HG02759 (cell line): ENCODE measurements around the gene MEX3B.
"Not testable (repeated sequence)": the region's sequence is repeated elsewhere in the genome, so short reads cannot be mapped to it uniquely, and the experiment has no call there.

ENCODE experiments used
- ATAC-seq: cut with Tn5 transposase; IDR thresholded peaks from one replicate; pipeline ENCODE4 v1.9.1; 2021; ENCODE audit warnings: mild to moderate bottlenecking, moderate library complexity; ENCODE audit not compliant: unreplicated experiment

Gene MEX3B

DNA sequence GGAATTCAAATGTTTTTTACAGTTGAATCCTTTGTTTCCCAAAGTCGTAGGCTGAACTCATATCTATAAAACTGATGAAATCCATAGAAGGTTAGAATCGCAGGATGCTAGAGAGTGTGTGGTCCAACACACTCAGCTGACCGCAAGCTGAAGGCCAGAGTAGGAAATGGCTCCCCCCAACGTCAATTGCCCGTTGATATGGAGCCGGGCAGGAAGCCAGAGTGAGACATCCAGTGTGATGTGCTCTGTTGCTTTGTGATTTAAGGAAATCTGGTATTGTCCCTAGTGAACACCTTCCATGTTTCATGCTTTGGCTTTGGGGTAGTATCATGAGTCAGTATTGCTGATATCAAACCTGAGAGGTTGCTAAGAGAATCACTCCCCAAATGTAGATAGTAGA lies 5.8 kb upstream of the MEX3B start:
- no peak for ATAC-seq

DNA sequence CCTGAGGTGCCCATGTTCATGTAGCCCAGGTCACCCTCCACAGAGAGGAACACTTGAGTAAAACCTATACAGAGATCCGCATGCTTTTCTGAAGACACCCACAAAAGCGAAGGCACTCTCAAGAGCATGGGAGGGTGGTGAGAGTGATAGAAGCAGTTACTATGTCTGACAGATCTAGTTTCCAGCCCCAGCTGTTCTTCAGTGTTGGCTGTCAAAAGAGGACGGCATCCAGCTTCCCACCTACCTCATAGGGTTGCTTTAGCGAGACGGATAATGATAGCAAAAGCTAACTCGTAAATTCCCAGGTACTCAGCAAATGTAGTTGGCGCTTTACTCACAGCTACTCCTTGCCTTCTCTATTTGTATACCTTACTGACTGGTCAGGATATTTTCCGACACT lies 3.0 kb upstream of the MEX3B start:
- no peak for ATAC-seq

DNA sequence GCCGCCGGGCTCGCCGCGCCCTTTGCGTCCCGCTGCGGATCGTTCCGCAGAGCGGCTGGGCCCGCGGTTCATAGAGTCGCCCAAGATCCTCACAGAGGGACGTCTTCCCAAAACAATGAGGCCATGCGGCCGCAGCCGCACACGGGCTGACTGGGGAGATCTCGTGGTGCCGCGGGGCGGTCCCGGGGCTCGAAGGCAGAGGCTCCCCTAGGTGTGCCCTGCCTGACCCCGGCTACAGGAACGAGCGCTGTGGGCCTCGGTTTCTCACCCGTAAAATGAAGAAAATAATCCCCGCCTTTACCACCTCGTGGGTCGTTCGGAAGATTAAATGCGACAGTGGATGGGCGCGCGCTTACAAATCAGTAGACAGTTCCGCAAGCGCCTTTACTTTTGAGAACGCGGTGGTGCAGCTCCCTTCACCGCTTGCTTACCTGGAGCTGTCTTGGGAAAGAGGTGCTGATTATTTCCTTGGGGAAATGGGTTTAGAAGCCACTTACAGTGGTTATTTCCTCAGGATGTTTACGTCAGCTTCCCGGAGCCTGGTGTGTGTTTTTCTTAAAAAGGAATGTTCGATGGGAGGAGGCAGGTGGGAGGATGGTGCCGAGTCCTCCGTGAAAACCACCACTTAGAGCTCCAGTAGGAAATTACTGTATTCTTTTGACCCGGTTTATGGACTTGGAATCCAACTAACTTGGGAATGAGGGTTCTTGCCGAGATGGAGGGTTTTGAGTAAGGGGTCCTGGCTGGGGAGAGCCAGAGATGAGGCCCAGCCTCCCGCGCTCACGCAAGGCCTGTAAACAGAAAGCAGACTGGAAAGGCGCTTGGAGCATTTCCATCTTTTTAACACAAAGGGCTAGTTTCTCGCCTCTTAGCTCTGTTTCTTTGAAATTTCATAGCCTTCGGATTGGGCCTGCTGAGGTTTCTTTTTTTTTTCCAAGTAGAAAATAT lies 1.9 kb upstream of the MEX3B start:
- no peak for ATAC-seq

DNA sequence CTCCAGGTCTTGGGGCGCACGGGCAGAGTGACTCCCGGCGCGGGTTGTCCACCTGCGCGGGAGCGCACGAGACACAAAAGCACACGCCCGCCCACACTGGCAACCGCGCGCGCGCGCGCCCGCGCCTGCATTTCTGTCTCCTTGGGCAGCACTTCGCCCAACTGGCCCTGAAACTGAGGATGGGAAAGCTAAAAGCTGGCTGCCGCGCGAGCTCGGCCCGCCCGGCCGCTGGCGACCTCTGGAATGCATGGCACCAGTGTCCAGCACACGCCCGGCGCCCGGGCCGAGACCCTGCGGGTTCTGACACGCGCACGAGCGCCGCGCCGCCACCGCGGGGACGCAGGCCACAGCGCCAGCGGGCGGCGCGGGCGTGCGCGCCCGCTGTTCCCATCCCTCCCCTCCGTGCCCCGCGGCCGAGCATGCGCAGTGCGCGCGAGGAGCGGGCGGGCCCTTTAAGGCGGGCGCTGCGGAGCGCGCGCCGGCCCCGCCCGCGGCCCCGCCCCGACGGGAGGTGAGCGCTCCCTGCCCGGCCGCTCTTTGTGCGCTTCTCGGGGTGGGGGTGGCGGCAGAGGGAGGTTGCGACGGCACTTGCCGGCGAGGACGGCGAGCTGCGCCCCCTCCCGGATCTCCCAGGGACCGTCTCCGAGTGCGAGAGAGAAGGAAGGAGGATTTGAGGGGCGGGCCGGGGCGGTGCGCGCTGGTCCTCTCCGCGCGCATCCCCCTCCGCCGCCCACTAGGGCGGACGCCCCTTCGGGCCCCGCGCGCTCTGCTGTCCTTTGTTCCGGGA lies 1.0 kb upstream of the MEX3B start:
- ATAC-seq: peak; percentile 76

- ATAC-seq: peak; percentile 3
Measured at GRCh38 chr15:82045179-82045891, 483 bp downstream of the MEX3B start.

DNA sequence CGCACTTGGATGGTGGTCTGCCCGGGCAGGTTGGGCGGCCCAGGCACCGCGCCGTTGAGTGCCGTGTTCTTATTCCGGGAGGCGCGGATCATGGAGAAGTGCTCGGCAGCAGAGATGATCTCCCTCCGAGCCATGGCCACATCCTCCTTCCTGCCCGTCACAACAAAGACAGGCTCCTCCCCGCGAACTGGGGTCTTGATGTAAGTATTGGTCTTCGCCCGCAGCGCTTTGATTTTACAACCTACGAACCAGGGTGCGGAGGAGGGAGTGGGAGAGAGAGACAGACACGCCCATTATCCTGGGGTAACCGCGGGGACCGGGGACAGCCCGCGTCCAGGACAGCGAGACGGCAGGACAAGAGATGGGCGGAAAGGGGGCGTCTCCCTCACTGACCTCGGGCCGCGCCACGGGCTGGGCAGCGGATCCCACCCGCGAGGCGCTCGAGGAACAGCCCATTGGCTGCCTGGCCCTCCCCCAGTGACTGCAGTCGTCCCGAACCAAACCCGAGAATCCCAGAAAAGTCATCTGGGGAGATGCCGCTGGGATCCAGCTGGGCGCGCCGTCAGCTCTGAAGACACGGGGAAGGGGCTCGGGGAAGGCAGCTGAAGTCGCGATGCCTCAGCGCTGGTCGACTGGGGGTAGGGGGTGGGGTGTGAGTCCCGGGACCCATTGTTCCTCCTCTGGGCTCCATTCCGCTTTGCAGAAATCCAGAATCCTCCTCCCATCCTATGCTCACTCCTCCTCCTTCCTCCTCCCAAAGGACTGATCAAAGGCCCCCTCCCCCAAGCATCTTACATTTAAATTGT lies 1.2 kb downstream of the MEX3B start:
- ATAC-seq: no peak

DNA sequence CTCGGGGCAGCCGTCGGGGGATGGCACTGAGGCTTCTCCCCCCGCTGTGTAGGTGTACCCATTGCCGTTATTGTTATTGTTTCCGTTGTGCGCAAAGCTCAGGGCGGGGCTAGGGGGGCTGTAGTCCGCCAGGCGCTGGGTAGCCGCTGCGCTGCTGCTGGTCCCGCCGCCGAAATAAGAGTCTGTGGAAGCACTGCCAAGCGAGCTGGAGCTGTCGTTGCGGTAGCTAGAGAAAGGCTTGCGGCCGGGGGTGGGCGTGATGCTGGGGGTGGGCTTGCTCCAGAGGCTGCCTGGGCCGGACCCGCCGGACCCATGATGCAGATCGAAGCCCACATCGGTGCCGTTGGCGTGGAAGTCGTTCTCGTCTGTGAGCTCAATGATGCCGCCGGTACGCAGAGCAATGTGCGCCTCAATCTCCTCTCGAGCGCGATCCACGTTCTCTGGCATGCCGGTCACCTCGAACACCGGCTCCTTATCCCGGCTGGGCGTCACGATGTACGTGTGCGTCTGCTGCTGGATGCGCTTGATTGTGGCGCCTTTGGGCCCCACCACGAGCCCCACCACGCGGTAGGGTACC lies 1.9 kb downstream of the MEX3B start:
- ATAC-seq: no peak

DNA sequence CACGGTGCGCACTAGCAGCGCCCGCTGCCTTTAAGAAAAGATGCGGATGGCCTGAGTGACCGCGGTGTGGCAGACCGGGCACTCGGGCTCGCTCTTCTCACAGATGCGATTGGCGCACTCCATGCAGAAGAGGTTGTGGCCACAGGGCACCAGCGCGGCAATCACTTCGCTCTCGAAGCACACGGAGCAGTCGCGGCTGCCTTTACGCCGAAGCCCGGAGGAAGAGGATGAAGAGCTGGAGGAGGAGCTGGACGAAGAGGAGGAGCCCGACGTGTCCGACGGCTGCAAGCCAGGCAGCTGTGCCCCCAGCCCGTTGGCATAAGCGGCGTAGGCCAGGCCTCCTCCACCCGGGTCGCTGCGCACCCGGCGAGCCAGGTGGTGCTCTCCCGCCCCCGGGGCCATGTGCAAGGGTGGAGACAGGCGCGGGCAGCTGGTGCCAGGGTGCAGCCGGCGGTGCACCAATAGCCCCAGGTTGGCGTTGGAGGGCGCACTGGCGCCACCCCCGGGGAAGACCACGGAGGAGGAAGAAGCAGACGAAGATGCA lies 2.6 kb downstream of the MEX3B start:
- ATAC-seq: no peak

DNA sequence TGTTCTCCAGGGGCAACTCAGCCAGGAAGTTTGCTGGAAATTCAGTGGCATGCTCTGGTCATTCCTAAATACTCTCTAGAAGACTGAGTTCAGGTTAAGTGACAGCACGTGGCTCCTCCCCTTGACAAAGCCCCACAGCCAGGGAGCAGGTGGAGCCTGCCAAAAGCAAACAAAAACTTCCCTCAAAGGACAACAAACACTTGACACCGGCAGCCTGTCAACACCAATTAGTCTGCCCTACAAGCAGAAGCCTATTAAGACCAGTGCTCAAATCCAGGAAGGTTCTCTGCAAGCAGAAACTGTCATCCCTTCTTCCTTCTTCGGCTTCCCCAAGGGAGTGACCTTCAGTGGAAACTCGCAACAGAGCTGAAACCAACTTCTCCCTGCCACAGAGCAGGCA lies 5.0 kb downstream of the MEX3B start:
- no peak for ATAC-seq

- ATAC-seq: no peak
Measured at GRCh38 chr15:82040390-82040789, 5.4 kb downstream of the MEX3B start.

DNA sequence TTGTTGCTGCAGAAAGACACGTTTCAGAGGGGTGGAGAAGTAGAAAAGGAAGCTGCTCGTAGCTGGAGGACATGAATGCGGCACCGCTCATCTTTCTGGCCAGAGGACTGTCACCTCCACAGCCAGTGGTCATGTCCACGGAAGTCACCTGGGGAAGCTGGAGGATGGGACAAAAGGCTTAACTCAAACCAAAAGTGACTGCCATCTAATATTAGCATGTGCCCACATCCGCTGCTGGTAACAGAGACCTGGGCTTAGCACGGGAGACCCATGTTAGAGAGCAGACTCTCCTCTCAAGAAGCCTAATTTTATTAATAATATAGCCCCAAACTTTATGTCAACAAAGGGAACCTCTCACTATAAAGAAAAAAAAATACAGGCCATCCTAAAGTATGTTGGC lies 5.9 kb downstream of the MEX3B start:
- ATAC-seq: no peak

GRCh38 chr15:82036461-82036860 lies 9.4 kb downstream of the MEX3B start:
- ATAC-seq: no peak

DNA sequence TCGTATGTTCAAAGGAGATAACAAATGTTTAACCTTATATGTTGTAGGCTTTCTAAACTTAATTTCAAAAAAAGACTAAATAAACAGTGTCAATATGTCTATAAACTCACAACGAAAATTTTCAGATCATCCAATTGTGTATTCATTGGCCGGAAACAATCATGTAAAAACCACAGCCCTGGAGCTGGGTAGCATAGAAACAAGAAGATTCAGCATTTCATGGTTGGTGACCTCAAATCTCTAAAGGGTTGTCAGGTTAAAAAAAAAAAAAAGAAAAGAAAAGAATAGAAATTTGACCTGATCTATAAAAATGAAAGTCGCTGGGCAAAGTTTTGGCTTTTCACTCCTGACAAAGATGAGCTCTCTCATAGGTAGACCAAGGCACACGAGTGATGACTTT lies 13.9 kb downstream of the MEX3B start:
- no peak for ATAC-seq

DNA sequence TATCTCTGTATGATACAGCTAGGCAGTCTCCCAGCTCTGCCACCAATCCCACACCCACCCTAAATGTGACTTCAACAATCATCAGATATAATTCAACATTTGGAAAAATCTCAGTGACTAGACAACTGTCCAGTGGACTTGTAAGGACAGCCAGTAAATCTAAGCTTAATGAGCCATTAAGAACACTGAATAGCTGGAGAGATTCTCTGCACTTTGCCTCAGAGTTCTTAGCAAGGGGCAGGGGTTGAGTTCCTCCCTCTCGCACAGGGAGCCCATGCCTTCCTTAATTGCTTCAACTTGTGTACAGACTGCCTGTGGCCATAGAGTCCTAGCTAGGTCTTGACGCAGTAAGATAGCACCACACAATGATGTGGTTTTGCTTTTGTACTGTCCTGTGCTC lies 15.6 kb downstream of the MEX3B start:
- ATAC-seq: no peak

DNA sequence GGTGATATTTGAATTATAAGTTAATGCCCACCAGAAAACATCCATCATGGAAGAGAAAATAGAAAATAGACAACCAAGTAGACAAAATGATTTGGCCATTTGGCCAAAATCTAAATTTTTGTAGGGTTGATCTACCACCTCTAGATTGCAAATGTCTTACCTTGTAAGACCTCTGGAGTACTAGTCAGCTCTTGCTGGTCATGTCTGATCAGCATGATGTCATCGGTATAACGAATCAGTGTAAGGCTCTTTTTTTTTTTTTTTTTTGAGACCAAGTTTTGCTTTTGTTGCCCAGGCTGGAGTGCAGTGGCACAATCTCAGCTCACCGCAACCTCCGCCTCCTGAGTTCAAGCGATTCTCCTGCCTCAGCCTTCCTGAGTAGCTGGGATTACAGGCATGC lies 17.7 kb downstream of the MEX3B start:
- ATAC-seq: not testable (repeated sequence)

DNA sequence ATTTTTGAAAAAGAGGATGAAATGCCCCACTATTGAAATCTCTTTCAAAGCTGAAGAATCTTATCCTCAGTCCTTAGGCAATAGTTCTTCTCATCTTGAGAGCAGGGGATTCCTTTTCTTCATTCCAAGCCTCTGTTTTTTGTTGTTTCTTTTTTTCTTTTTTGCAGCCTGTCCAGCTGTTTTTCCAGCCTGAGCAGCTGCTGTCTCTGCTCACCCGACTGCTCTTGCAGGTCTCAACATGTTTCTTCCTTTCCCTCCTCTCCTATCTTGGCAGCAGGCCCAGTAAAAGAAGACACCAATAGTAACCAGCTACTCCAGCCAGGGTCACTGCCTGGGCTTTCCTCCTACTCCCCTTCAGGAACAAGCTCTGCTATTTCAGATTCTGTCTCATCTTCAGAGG lies 23.8 kb downstream of the MEX3B start:
- no peak for ATAC-seq

GRCh38 chr15:82020625-82021394 lies 25.0 kb downstream of the MEX3B start:
- no peak for ATAC-seq

DNA sequence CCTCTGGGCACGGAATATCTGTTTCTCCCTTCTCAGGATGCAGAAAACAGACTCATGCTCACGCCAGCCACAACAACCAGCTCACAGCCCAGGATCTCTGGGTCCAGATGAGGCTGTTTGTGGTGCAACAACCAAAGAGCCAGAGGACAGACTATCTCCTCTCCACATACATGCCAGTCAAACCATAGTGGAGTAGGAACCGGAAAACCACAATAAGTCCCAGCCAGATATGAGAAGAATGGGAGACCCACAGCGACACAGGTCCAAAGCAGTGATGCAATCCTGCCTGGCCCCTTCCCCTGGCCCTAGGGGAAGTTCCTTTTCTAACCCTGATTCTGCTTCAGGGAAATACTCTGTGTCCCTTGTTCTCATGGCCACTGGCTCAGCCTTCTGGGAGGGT lies 27.6 kb downstream of the MEX3B start:
- no peak for ATAC-seq

GRCh38 chr15:82017656-82018055 lies 28.2 kb downstream of the MEX3B start:
- no peak for ATAC-seq
